ENCODE data around the gene AP3S1.

- TF ChIP-seq, protein P1, sequence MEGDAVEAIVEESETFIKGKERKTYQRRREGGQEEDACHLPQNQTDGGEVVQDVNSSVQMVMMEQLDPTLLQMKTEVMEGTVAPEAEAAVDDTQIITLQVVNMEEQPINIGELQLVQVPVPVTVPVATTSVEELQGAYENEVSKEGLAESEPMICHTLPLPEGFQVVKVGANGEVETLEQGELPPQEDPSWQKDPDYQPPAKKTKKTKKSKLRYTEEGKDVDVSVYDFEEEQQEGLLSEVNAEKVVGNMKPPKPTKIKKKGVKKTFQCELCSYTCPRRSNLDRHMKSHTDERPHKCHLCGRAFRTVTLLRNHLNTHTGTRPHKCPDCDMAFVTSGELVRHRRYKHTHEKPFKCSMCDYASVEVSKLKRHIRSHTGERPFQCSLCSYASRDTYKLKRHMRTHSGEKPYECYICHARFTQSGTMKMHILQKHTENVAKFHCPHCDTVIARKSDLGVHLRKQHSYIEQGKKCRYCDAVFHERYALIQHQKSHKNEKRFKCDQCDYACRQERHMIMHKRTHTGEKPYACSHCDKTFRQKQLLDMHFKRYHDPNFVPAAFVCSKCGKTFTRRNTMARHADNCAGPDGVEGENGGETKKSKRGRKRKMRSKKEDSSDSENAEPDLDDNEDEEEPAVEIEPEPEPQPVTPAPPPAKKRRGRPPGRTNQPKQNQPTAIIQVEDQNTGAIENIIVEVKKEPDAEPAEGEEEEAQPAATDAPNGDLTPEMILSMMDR (conservative IDR thresholded peaks at IDR 0.05; ENCODE audit: low read length), result no peak
- no peak for TF ChIP-seq EZH2phosphoT487 (IDR thresholded peaks at IDR 0.05; ENCODE audit: borderline replicate concordance, low read depth, low read length)
These were observed 94.3 kb downstream of the AP3S1 start for GRCh38 chr5:115936031-115936430.

All from OCI-LY7 (cell line).